GM18526 (cell line): ENCODE measurements around the gene MICU2.

Experiments
- POLR2A ChIP-seq: IDR thresholded peaks from 3 replicates; pipeline ENCODE4 v1.6.1; 2011; ENCODE audit not compliant: insufficient read length; ENCODE audit errors: extremely low read depth

Gene MICU2

DNA sequence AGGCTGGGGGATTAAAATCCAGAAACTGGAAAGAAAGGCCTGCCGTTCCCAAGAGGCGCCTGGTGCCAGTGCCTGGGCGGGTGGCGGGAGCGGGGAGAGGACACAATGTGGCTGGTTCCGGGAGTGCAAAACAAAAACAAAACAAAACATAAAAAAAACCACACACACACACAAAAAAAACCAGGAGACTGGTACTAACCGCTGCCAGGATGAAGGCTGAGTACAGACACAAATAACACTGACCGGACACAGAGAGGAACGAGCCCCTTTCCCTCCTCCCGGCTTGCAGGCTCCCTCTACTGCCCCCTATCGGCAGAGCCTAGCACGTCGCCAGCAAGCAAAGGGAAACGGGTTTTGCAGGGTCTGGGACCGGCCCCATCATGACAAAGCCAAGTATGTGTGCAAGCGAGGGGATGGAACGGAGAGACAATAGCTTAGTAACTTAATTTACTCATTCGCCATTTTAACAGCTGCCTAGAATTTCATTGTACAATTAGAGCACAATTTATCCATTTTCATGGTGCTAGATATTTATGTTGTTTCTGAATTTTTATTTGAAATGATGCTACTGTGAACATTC is 127.0 kb downstream of the MICU2 start:
- TF ChIP-seq POLR2A = no peak

DNA sequence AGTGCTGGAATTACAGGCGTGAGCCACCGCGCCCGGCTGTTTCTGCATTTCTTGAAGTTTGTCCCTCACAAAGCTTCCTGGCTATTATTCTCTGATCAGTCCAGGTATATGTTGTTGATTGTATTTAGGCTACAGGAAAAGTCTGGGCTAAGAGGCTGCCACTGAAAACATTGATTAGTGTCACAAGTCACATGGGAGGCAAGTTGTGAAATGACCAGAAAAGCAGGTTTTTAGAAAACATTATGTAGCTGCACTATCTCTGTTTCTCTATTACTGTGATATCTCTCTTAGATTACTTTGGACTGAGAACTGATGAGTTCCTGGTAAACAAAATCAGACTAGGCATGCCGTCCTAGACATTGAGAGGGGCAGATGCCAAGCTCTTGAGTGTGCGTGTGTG is 128.9 kb downstream of the MICU2 start:
- TF ChIP-seq POLR2A = no peak

DNA sequence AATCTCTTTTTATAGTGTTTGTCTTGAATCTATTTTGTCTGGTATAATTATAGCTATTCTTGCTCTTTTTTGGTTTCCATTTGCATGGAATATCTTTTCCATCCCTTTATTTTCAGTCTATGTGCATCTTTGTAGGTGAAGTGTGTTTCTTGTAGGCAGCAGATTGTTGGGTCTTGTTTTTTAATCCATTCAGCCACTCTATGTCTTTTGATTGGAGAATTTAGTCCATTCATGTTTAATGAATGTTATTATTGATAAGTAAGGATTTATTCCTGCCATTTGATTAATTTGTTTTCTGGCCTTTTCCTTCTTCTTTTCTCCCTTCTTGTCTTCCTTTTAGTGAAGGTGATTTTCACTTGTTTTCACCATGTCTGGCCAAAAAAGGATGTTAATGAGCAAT is 133.2 kb downstream of the MICU2 start:
- TF ChIP-seq POLR2A = no peak

DNA sequence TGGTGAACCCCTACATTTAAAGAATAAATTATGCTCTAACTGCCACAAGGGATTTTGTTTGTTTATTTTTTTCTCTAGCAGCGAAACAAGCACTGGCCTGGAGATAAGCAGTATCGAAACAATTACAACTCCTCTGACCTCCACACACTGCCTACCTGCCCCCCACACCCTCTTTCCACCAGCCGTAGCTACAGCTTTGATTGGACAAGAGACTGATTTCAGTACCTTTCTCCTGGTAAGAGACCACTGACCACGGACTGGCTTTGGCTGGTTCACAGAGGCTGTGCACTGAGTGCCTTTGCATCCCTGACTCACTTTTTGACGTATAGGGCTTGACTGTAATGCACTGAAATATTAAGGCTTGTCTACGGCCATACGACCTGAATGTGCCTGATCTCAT is 137.4 kb downstream of the MICU2 start:
- TF ChIP-seq POLR2A = no peak

- TF ChIP-seq POLR2A = no peak
Observed at GRCh38 chr13:21465710-21466160, 138.2 kb downstream of the MICU2 start.

DNA sequence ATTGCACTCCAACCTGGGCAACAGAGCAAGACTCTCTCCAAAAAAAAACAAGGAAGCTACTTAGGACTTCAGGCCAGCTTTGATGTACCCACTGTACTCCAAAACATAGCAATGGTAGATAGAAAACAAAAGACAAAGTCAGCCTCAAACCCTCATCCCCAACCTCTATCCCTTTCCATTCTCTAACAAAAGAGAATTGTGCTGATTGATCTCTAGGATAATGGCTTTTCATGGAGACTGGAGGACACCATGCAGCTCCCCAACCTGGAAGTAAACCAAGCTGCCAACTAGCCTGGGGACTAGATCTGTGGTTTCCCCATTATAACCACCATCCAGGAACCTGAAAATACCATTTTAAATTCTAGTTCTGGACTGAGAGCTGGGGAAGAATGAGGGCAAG is 140.5 kb downstream of the MICU2 start:
- no peak for TF ChIP-seq POLR2A

DNA sequence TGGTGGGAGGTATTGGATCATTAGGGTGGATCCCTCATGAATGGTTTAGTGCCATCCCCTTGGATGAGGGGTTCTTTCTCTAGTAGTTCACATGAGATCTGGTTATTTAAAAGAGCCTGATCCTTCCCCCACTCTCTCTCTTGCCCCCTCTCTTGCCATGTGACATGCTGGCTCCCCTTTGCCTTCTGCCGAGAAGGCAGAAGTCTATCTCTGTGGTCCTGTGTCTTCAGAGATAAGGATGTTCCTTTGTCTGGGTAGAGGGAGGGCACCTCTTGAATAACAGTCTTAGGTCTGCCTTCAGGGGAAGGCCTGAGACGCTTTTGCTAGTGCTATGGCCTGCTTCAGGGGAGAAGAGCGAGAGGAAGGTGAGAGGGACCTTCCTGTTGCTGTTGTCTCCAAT is 142.8 kb downstream of the MICU2 start:
- no peak for TF ChIP-seq POLR2A

DNA sequence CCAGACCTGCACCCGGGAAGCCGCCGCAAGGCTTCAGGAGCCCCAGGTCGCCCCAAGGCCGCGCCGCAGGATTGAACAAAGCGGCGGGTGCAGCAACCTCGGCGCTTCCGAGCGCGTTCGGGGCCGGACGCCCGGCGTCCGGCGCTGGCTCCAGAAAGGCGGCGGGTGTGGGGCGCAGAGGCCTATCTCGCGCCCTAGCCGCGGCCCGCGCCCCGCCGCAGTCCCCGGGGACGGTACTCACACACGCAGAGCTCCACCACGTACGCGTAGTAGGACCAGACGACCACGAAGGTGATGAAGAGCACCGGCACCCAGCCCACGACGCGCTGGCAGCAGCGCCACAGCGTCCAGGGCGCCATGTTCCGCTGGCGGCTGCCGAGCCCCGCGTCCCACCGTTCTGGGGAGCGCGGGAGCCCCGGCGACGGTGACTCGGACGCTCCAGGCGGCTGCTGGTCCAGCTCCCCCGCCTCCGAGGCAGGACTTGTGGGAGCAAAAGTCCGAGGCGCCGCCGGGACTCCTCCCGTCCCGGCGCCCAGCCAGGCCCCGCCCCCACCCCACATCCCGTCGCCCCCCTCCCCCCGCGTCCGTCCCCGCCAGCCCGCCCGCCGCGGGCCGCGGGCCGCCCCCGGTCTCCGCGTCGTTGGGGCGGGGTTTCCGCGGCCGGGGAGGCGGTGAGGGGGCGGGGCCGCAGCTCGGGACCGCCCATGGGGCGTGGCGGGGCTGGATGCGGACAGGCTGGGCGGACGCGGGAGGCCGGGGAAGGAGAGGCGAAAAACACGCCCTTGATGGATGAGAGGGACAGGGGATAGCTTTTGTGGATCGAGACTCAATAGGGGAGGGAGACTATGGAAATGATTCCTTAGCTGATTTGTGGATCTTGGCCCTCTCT is 144.9 kb downstream of the MICU2 start, which contains the start of gene ZDHHC20:
Gene ZDHHC20, minus strand, starts transcription at position 491 of the 889 bp plus-strand sequence. Its CDS starts 132 bp downstream, at position 359.
- peak; percentile 66 for TF ChIP-seq POLR2A

GRCh38 chr13:21458451-21458812 is 145.5 kb downstream of the MICU2 start:
- TF ChIP-seq POLR2A = no peak

DNA sequence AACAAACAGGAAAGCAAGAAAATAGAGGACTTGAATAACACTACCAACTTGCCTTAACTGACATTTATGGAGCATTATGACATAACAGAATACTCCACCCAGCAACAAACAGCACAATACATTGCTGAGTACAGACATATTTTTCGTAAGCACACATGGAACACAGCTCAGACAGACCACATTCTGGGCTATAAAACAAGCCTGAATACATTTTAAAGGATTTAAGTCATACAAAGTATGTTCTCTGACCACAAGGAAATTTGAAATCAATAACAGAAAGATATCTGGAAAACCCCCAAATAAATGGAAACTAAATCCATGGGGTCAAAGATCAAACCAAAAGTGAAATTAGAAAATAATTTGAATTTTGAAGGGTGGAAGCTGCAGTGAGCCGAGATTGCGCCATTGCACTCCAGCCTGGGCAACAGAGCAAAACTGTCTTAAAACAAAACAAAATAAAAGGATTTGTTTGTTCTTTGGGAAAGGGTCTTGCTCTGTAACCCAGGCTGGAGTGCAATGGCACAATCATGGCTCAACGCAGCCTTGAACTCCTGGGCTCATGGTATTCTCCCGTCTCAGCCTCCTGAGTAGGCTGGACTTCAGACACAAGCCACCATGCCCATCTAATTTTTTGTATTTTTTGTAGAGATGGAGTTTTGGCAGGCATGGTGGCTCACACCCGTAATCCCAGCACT is 150.4 kb downstream of the MICU2 start:
- TF ChIP-seq POLR2A = no peak

DNA sequence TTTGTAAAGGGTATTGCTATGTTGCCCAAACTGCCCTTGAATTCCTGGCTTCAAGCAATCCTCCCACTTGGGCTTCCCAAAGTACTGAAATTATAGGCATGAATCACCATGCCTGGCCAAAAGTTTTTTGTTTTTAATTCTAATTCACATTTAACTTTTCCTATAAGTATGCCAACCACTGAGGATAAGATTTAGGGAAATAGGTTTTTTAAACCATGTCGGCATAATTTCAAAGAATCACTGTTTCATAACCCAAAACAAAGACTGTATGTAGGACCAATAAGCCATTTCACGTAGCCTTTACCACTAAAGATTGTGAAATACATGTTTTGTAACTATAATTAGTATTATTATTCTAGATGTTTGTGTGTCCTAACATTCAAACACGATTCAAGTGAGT is 153.0 kb downstream of the MICU2 start:
- TF ChIP-seq POLR2A = no peak

DNA sequence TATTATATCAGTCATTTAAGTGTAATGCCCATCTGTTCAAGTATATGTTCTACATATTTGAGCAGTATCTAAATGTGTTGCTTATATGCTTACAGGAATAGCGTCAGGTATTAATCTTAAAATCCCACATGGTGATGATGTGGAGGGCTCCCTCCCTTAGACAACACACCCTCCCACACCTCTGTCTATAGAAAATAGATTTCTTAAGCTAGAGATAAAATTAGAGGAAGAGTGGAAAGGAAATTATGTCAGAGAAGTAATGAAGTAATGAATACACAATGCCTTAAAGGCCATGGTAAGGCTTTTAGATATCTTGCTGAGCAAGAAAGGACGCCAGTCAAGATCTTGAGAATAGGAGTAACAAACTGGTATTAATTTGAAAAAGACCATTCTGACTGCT is 157.3 kb downstream of the MICU2 start:
- TF ChIP-seq POLR2A = no peak

GRCh38 chr13:21445759-21446158 is 158.2 kb downstream of the MICU2 start:
- no peak for TF ChIP-seq POLR2A

DNA sequence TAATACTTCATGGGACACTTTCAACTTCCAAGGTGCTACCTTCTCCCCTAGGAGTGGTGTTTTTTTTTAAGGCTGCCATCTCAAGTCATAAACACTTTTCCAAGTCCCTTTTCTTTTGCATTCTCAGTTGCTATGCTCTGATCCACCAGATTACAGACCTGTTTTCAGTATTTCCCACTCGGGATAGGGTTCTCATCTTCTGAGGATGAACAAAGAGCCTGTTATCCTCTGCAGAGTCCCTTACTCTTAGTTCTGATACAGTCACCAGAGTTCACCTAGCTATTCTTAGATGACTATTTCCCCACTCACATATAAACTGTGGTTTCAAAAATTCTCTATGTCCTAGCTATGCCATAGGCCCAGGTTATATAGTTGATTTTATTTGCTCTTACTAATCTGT is 160.8 kb downstream of the MICU2 start:
- no peak for TF ChIP-seq POLR2A
